ENCODE data around the gene ELF3.

DNA sequence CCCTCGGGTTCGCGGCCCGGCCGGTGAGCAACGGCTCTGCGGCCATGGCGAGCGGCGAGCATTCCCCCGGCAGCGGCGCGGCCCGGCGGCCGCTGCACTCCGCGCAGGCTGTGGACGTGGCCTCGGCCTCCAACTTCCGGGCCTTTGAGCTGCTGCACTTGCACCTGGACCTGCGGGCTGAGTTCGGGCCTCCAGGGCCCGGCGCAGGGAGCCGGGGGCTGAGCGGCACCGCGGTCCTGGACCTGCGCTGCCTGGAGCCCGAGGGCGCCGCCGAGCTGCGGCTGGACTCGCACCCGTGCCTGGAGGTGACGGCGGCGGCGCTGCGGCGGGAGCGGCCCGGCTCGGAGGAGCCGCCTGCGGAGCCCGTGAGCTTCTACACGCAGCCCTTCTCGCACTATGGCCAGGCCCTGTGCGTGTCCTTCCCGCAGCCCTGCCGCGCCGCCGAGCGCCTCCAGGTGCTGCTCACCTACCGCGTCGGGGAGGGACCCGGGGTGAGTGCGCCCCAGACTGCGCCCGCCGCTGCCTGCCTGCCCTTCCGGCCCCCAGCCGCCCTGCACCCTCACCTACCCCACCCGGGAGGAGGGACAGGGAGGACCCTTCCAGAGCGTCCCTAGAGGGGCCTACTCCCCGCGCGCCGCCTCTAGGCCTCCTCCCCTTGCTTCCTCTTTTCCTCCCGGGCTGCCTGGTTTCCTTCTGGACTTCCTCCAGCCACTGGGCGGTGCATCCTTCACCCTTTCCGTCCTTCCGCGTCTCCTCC is 27.6 kb upstream of the ELF3 start, which contains the start of gene RNPEP:
- TF ChIP-seq, protein P1, sequence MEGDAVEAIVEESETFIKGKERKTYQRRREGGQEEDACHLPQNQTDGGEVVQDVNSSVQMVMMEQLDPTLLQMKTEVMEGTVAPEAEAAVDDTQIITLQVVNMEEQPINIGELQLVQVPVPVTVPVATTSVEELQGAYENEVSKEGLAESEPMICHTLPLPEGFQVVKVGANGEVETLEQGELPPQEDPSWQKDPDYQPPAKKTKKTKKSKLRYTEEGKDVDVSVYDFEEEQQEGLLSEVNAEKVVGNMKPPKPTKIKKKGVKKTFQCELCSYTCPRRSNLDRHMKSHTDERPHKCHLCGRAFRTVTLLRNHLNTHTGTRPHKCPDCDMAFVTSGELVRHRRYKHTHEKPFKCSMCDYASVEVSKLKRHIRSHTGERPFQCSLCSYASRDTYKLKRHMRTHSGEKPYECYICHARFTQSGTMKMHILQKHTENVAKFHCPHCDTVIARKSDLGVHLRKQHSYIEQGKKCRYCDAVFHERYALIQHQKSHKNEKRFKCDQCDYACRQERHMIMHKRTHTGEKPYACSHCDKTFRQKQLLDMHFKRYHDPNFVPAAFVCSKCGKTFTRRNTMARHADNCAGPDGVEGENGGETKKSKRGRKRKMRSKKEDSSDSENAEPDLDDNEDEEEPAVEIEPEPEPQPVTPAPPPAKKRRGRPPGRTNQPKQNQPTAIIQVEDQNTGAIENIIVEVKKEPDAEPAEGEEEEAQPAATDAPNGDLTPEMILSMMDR (conservative IDR thresholded peaks at IDR 0.05; ENCODE audit: low read depth in 2 of 2): 0 out of 4 replicates have a peak, but pooled peaks of 1 of the 2 experiments have one; percentile 8
- TF ChIP-seq POLR2AphosphoS5 (IDR thresholded peaks at IDR 0.05; ENCODE audit: low read depth) (peak; percentile 53), EZH2 (IDR thresholded peaks at IDR 0.05; ENCODE audit: low read depth, unreplicated experiment) (no peak)

Measured in GM23338 (cell line).